Stimulated activated effector memory CD8-positive, alpha-beta T cell treated with anti-CD3 and anti-CD28 coated beads, Interleukin-12 subunit alpha, Interleukin-12 subunit beta, amount 100 ng/mL, for 72 hours (primary cell): Measurements from ENCODE around the gene EVA1A.

Experiments
- ATAC-seq: fragments of 150-1000 bp; cut with Tn5 transposase; 2 replicates; pipeline ENCODE4 v1.10.0; 2021
- DNase-seq, 2 donors: peaks; one replicate each; pipeline ENCODE4 v3.0.0; 2021 to 2022; ENCODE audit warnings: low spot score in 2 of 2
- H3K27ac Mint-ChIP-seq: one replicate; pipeline ENCODE4 v1.8.0; 2022; ENCODE audit warnings: mild to moderate bottlenecking, mixed read lengths
- H3K36me3 Mint-ChIP-seq: one replicate; pipeline ENCODE4 v1.8.0; 2022; ENCODE audit warnings: mild to moderate bottlenecking, mixed read lengths
- H3K4me1 Mint-ChIP-seq: one replicate; pipeline ENCODE4 v1.8.0; 2022; ENCODE audit warnings: mixed read lengths
- H3K4me3 Mint-ChIP-seq: one replicate; pipeline ENCODE4 v1.8.0; 2022; ENCODE audit warnings: mild to moderate bottlenecking, mixed read lengths
- H3K9me3 Mint-ChIP-seq: one replicate; pipeline ENCODE4 v1.8.0; 2022; ENCODE audit warnings: mixed read lengths

The EVA1A gene

DNA sequence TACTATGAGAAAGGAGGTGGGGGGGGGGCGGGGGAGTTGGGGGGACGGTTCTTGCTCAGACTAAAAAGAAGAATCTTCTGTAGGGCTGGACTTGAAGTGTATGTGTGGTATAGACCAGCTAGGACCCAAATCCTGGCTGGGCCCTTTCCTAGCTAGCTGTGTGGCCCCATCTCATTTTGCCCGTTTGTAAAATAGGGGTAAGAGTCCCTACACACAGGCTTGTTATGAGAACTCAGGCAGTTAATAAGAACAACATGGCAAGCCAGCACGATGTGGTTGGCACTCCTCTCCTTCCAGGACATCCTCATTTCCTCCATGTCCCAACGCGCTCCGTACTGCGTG is 1.1 kb downstream of the EVA1A start:
- Mint-ChIP-seq H3K4me3 (peak overlapping the region; percentile 52), H3K27ac (no peak overlapping the region), H3K4me1 (peaks cover 13% of the 10 kb centered on the region), H3K9me3 (no peaks in the 10 kb centered on the region), H3K36me3 (no peaks in the 10 kb centered on the region)
- ATAC-seq (no peak), DNase-seq (no peak)

DNA sequence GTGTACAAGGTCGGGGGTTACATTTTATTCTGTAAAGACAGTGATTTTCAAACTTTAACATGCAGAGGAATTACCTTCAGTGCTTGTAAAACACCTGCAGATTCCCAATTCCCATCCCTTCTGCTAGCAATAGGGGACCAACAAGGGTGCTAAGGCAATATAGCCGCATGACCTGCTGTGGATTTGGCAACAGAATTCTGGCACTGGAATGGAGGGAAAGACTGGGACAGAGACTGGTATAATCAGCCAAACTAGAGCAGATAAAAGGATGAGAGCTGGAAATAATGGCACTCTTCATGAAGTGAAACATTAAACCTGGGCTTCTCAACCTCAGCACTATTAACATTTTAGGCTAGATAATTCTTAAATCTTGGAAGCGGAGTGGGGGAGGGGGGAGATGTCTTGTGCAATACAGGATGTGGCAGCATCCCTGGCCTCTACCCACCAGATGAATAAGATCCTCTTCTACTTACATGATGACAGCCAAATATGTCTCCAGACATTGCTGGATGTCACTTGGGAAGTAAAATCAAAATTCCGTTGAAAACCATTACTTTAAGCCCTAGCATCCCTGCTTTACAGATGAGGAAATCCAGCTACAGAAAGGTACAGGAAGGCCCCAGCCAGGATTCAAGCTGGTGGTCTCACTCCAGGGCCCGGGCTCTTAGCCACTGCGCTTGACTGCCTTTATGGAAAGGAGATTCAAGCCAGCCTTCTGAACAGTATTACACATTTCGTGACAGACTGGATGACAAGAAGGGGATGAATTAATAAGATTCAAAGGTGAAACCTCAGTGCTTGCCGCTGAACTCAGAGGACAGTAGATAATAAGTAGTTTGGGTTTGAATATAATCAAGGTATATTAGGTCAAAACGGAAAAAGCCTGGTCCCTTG is 1.7 kb downstream of the EVA1A start:
- no peaks in the 10 kb centered on the region for H3K36me3 Mint-ChIP-seq
- H3K4me1 Mint-ChIP-seq, result peaks cover 13% of the 10 kb centered on the region
- DNase-seq, result peak in 1 of 2 donors; percentile 22
- H3K9me3 Mint-ChIP-seq, result no peaks in the 10 kb centered on the region
- no peak overlapping the region for H3K4me3 Mint-ChIP-seq
- no peak for ATAC-seq
- no peak overlapping the region for H3K27ac Mint-ChIP-seq

DNA sequence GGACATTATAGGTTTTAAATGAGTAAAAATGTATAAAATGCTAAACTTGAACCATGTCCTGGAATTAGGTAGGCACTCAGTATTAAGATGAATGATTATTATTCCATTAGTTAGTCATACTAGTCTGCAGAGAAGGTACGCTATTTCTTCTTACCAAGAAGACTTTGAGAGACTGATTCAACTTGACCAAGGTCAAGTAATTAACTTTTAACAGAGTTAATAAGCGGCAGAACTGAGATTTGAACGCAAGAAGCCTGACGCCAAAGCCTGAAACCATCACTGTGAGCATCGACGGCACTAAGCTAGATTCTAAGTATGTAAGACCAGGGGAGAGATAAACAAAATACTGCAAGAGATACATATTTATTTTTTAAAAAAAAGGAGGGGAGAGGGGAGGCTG is 2.6 kb downstream of the EVA1A start:
- H3K4me3 Mint-ChIP-seq, result no peak overlapping the region
- ATAC-seq (no peak), DNase-seq (no peak)
- H3K9me3 Mint-ChIP-seq, result no peaks in the 10 kb centered on the region
- H3K4me1 Mint-ChIP-seq, result peaks cover 13% of the 10 kb centered on the region
- H3K36me3 Mint-ChIP-seq, result no peaks in the 10 kb centered on the region
- no peak overlapping the region for H3K27ac Mint-ChIP-seq

DNA sequence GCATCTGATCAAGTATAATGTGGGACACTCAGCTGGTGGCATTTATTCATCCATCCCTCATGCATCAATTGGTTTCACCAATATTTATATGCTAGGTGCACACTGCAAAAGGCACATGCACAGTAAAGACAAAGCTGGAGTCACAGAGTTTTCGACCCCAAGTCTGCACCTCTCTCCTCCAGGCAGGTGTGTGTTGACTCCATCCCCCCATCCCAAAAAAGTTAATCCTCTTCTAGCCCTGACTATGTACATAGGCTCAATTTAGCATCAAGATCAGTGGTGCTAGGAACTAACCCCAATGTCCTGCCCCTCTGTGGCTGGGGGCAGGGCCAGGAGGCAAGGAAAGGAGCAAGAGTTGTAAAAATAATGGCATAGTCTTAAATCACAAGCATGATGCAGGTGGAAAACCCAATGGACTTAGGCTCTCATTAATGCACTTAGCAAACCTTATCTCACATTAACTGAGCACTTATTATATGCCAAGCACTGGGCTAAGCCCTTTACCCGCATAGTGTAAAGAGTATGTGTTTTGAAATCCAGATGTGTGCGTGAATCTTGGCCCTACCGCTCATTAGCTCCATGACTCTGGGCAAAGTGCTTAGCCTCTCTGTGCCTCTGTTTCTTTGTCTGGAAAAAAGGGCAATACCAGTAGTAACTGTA is 3.1 kb downstream of the EVA1A start:
- H3K36me3 Mint-ChIP-seq, result no peaks in the 10 kb centered on the region
- no peaks in the 10 kb centered on the region for H3K9me3 Mint-ChIP-seq
- no peak overlapping the region for H3K4me3 Mint-ChIP-seq
- DNase-seq (no peak), ATAC-seq (no peak)
- peaks cover 13% of the 10 kb centered on the region for H3K4me1 Mint-ChIP-seq
- no peak overlapping the region for H3K27ac Mint-ChIP-seq

DNA sequence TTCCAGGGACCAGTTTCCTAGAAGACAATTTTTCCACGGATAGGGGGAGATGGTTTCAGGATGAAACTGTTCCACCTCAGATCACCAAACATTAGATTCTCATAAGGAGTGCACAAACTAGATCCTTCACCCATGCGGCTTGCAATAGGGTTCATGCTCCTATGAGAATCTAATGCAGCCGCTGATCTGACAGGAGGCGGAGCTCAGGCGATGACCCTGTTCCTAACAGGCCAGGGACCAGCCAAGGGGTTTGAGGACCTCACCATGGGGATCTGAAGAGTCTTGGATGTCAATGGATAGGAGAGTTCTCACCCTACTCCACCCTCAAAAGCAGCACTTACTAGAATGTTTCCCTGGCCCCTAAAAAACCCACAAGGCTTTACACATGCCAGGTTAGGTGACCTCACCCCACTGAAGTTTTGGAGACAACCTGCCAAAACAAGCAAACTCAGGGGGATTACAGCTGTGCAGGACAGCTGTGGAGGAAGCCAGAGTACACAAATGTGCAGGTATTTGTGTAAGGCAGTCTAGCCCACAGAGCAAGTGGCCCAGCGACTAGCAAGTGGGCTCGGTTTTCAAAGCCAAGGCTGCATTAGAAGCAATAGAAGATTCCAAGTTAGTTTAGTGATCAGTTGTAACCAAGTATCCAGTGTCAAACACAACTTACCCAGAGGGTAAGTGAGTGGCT is 3.9 kb downstream of the EVA1A start:
- no peak for ATAC-seq
- Mint-ChIP-seq H3K4me3 (no peak overlapping the region), H3K9me3 (no peaks in the 10 kb centered on the region), H3K36me3 (no peaks in the 10 kb centered on the region), H3K27ac (no peak overlapping the region), H3K4me1 (peaks cover 13% of the 10 kb centered on the region)
- DNase-seq, result peak in 1 of 2 donors; percentile 20

DNA sequence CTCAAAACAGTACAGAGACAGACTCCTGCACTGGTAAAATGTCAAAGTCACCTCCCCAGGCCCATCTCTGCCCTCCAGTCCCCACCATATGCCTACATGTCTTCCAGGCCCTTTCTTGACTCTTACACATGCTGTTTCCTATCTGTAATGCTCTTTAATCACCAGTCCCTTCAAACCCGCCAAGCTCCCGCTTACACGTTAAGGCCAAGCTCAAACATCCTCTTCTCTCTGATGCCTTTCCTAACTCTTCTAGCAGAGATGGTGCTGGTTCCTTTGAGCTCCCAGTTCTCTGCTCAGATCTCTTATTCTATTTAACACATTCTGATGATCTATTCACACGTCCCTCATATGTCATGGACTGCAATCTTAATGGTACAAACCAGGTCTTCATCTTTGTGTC is 5.0 kb downstream of the EVA1A start:
- ATAC-seq (no peak), DNase-seq (no peak)
- H3K9me3 Mint-ChIP-seq, result no peaks in the 10 kb centered on the region
- H3K4me1 Mint-ChIP-seq, result peaks cover 7% of the 10 kb centered on the region
- H3K27ac Mint-ChIP-seq, result no peak overlapping the region
- H3K4me3 Mint-ChIP-seq, result no peak overlapping the region
- H3K36me3 Mint-ChIP-seq, result no peaks in the 10 kb centered on the region

DNA sequence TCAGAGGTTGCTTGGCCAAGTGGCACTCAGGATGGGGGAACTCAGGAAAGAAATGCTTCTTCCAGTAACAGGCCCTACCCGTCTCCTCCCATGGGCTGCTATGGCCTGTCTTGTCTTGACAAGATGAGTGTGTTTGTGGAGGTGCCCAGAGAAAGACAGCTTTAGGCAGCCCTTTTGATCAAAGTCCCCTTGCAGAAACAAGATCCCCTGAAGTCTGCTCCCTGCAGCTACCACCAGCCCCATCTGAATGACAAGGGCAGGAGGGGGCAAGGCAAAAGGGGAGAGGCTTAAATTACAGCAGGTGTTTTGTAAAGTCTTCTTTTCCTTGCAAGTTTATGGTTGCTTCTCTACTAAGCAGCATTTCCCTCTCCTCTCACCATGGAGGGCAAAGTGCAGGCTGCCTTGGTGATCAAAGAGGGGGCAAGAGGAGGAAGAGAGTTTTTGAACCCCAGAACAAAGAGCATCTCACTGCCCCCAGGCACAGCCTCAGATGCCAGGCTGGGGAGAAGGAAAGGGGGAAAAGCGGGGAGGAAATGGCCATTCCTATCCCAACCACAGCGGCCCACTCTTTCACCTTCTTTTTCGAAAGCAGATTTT is 6.7 kb downstream of the EVA1A start:
- H3K9me3 Mint-ChIP-seq, result no peaks in the 10 kb centered on the region
- ATAC-seq (no peak), DNase-seq (peak in 1 of 2 donors; percentile 18)
- no peaks in the 10 kb centered on the region for H3K36me3 Mint-ChIP-seq
- no peak overlapping the region for H3K27ac Mint-ChIP-seq
- H3K4me1 Mint-ChIP-seq, result no peaks in the 10 kb centered on the region
- H3K4me3 Mint-ChIP-seq, result no peak overlapping the region

DNA sequence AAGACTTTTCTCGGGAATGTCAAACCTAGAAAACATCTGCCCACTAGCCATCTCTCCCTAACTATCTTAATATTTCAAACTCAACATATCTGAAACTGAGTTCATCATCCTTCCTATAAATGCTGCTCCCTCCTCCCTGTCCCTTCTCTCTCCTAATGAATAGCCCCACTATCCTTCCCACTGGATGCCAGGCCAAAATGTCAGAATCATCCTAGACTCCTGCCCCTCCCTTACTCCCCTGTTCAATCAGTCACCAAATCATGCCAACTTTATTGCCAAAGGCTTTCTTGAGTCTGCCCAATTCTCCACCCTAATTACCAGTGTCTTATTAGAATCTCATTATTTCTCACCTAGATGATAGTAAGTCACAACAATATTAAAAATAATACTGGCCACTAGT is 8.5 kb downstream of the EVA1A start:
- H3K36me3 Mint-ChIP-seq, result no peaks in the 10 kb centered on the region
- no peak overlapping the region for H3K4me3 Mint-ChIP-seq
- DNase-seq (no peak), ATAC-seq (no peak)
- no peaks in the 10 kb centered on the region for H3K9me3 Mint-ChIP-seq
- H3K27ac Mint-ChIP-seq, result no peak overlapping the region
- no peaks in the 10 kb centered on the region for H3K4me1 Mint-ChIP-seq

DNA sequence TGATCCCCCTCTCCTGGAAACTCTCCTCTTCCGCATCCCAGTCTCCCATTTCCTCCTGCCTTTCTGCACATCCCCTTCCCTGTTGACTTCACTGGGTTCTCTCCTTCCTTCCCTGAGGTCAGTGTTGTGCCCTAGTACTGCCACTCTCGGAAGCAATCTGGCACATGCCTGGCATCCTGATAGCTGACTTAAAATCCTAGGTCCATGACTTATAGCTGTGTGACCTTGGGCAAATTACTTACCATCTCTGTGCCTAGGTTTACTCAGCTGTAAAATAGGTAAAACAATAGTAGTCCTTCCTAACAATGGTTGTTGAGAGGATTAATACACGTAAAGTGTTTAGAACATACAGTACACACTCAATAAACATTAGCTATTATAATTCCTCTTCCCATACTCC is 9.3 kb downstream of the EVA1A start:
- Mint-ChIP-seq H3K4me3 (no peak overlapping the region), H3K27ac (no peak overlapping the region), H3K4me1 (no peaks in the 10 kb centered on the region), H3K9me3 (no peaks in the 10 kb centered on the region), H3K36me3 (no peaks in the 10 kb centered on the region)
- no peak for ATAC-seq
- DNase-seq, result no peak

DNA sequence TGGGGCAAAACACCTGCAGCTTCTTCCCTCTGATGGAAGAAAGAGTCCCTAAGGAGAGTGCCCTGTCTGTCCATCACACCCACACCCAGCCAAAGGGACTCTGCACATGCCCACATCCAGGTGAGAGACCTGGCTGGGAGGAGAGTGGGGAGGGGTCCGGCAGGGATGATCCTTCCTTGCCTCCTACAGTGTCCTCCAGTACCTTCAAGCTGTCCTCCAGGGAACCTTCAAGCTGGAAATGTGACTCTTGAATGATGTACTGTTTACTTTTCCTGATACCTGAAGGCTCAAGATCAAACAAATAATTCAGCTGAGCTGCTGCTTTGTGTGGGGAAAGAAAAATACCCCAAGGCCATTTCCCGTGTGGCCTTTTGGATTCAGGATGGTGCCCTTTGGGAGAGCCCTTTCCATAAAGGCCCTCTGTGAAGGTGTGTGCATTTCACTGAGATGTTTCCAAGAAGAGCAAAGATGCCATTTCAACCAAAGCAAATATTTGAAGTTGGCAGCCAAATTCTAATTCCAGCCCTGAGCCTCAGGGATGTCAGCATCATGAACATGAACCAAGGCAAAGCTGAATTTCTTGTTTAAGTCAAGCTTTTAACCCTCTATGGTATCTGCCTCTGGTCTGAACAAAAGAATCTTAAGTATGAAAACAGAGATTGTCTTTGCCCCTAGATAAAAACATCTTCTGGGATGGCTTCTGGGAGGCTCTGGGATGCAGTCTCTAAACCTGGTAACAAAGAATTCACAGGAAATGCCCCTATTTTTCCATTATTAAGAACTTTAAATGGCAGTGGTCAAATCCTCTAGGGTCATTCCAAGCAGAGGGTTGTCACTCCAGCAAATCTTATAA is 11.1 kb downstream of the EVA1A start:
- Mint-ChIP-seq H3K4me1 (no peaks in the 10 kb centered on the region), H3K36me3 (no peaks in the 10 kb centered on the region), H3K4me3 (no peak overlapping the region), H3K27ac (no peak overlapping the region), H3K9me3 (no peaks in the 10 kb centered on the region)
- no peak for ATAC-seq
- DNase-seq, result peak in 1 of 2 donors; percentile 18

DNA sequence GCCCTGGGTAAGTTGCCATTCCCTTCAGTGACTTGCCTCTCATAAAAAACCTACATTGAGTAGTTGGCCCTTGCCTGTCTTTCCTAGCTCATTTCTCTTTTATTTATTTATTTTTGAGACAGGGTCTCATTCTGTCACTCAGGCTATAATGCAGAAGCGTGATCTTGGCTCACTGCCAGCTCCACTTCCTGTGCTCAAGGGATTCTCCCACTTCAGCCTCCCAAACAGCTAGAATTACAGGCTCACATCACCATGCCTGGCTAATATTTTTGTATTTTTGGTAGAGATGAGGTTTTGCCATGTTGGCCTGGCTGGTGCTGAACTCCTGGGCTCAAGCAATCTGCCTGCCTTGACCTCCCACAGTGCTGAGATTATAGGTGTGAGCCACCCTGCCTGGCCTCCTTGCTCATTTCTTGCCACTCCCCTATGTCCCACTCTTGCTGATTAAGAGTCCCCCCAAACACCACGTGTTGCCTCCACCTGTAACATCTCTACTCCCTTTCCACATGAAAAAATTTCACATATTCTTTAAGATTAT is 12.6 kb downstream of the EVA1A start:
- Mint-ChIP-seq H3K4me1 (no peaks in the 10 kb centered on the region), H3K9me3 (no peaks in the 10 kb centered on the region), H3K27ac (no peak overlapping the region), H3K4me3 (no peak overlapping the region), H3K36me3 (no peaks in the 10 kb centered on the region)
- ATAC-seq (no peak), DNase-seq (peak in 1 of 2 donors; percentile 26)

DNA sequence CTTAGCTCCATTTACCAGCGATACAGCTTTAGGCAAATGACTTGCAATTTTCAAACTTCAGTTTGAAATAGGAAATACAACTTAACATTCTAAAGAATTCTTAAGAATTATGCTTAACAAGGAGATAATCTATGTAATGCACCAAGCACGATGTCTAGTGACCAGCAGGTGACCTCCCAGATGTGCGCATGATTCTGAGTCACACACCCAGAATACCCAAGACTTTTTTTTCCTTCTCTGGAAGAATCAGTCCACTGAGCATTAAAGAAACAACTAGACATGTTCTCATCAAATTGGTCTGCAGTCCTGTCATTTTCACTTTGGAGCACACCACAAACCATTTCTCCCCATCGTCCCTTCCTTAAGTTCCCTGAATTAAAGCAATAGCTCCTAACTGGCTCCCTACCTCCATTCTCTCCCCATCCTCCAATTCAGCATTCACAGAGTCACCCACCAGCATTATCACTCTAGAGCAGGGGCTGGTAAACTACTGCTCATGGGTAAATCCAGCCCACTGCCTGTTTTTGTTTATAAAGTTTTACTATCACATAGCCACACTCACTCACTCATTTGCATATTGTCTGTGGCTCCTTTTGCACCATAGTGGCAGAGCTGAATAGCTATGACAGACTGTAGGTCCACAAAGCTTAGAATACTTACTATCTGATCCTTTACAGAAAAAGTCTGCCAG is 13.2 kb downstream of the EVA1A start:
- Mint-ChIP-seq H3K4me3 (no peak overlapping the region), H3K27ac (no peak overlapping the region), H3K9me3 (no peaks in the 10 kb centered on the region), H3K36me3 (no peaks in the 10 kb centered on the region), H3K4me1 (no peaks in the 10 kb centered on the region)
- DNase-seq (no peak), ATAC-seq (no peak)

DNA sequence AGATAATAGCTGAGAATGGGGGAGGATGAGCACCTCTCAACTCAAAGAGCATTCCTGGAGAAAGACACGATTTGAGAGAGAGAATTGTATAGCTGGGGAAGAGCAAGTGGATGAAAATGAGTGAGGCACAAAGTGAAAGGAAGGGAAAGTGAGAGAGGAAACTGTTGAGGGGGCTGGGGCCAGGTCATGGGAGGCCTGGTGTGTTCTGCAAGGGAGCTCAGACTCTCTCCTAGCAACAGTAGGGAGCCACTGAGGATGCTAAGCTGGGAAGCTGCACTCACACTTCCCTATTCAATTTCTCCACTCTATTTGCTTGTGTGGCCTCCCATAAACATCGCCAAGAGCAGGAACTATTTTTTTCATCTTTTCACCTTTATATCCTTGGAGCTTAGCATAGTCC is 14.8 kb downstream of the EVA1A start:
- ATAC-seq (no peak), DNase-seq (no peak)
- no peak overlapping the region for H3K27ac Mint-ChIP-seq
- H3K36me3 Mint-ChIP-seq, result no peaks in the 10 kb centered on the region
- no peaks in the 10 kb centered on the region for H3K4me1 Mint-ChIP-seq
- H3K4me3 Mint-ChIP-seq, result no peak overlapping the region
- H3K9me3 Mint-ChIP-seq, result no peaks in the 10 kb centered on the region

DNA sequence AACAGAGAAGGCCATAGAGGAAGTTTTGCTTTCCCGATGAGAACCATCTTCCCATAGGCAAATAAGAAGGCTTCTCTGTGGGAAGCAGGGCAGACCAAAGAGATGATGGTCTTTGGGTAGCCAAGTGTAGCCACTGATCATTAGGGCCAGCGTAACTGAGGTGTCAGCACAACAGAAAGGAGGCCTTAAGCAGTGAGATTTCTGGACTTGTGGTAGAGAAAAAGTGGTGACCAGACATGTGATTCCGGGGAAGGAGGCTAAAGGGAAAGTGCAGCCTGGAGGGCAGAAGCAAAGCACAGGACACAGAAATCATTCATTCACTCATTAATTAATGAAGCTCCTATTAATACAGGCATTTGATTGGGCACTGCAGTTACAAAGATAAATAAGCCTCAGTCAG is 15.4 kb downstream of the EVA1A start:
- Mint-ChIP-seq H3K9me3 (no peaks in the 10 kb centered on the region), H3K27ac (no peak overlapping the region), H3K36me3 (no peaks in the 10 kb centered on the region), H3K4me3 (no peak overlapping the region), H3K4me1 (no peaks in the 10 kb centered on the region)
- ATAC-seq (no peak), DNase-seq (peak in 1 of 2 donors; percentile 23)
